Esophagus muscularis mucosa (tissue), 4 donors: Measurements from ENCODE around the gene TSFM.
A peak's percentile ranks its signal among the peaks of the same experiment; 100 is the strongest.

Source experiments
- EP300 ChIP-seq: sonication (generic); formaldehyde crosslinking; IDR thresholded peaks from one replicate; pipeline ENCODE4 v1.6.1; 2017; ENCODE audit warnings: antibody characterized with exemption
- POLR2A ChIP-seq: fragments of 450-650 bp; IDR thresholded peaks from one replicate; pipeline ENCODE4 v1.6.1; 2017; ENCODE audit warnings: antibody characterized with exemption, moderate library complexity, mild to moderate bottlenecking, low read depth
- POLR2AphosphoS5 ChIP-seq, 2 donors: sonication (generic); formaldehyde crosslinking; IDR thresholded peaks; one replicate each; pipeline ENCODE4 v1.6.1; 2017; ENCODE audit warnings: antibody characterized with exemption in 2 of 2
- TF ChIP-seq, protein P1 (sequence below), 3 experiments: fragments of 200-600 bp in 2 of 3; fragments of 450-650 bp in 1 of 3; sonication (generic) in 2 of 3; IDR thresholded peaks; one replicate each; pipeline ENCODE4 v1.5.1; 2017 to 2019; ENCODE audit warnings: antibody characterized with exemption in 3 of 3, mild to moderate bottlenecking in 2 of 3, moderate library complexity in 1 of 3

DNA sequence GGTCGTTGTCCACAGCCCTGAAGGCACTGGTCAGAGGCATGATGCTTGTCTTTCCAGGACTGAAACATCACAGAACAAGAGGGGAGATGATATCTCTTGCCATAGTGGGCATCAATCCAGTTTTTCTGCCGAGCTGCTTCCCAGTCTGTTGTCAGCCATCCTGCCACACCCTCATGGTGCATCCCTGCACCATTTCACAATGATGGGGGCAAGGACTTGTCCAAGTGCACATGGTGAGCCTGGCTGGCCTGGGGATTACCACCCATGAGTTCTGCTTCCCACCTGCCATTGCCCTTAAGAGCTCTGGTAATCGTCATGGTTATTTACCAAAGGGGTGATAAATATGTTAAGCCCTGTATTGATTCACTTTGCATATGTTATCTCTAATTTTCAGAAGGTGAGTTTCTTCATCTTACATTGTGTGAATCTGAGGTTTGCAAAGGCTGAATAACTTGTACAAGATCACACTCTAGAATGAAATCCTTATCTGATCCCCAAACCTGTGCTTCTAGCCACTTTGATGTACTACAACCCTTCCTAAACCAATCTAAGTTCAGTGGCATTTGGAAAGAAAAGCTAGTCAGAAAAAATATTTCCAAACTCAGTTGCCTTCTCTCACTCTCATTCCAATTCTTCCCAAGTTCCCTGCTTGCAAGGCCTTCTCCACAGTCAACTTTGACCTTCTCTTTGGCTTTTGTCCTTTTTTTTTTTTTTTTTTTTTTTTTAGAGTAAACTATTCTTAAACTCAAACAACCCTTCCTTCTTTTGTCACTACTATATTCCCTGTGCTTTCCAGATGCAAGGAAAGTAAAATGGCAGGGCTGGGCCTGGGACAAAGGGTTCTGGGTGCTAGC, 33.6 kb downstream of the TSFM start:
- TF ChIP-seq, protein P1, sequence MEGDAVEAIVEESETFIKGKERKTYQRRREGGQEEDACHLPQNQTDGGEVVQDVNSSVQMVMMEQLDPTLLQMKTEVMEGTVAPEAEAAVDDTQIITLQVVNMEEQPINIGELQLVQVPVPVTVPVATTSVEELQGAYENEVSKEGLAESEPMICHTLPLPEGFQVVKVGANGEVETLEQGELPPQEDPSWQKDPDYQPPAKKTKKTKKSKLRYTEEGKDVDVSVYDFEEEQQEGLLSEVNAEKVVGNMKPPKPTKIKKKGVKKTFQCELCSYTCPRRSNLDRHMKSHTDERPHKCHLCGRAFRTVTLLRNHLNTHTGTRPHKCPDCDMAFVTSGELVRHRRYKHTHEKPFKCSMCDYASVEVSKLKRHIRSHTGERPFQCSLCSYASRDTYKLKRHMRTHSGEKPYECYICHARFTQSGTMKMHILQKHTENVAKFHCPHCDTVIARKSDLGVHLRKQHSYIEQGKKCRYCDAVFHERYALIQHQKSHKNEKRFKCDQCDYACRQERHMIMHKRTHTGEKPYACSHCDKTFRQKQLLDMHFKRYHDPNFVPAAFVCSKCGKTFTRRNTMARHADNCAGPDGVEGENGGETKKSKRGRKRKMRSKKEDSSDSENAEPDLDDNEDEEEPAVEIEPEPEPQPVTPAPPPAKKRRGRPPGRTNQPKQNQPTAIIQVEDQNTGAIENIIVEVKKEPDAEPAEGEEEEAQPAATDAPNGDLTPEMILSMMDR (IDR thresholded peaks at IDR 0.05): no peak
- no peak for TF ChIP-seq POLR2A
- peak in 1 of 2 donors; percentile 22 for TF ChIP-seq POLR2AphosphoS5 (IDR thresholded peaks at IDR 0.05)
- no peak for TF ChIP-seq EP300
